Neural progenitor cell (in vitro differentiated cells): ENCODE results near the gene DEPDC1B.

Experiments used
- CTCF ChIP-seq: fragments of 200-600 bp; sonication (generic); IDR thresholded peaks from 2 replicates; pipeline ENCODE4 v1.5.1; 2017; ENCODE audit warnings: antibody characterized with exemption, mild to moderate bottlenecking
- EZH2 ChIP-seq: fragments of 200-600 bp; sonication (generic); IDR thresholded peaks from 2 replicates; pipeline ENCODE4 v1.6.1; 2017; ENCODE audit warnings: antibody characterized with exemption, mild to moderate bottlenecking, moderate library complexity
- EZH2phosphoT487 ChIP-seq: fragments of 200-600 bp; sonication (generic); IDR thresholded peaks from 2 replicates; pipeline ENCODE4 v1.6.1; 2017; ENCODE audit warnings: antibody characterized with exemption

- TF ChIP-seq CTCF = no peak
- no peak for TF ChIP-seq EZH2phosphoT487
- no peak for TF ChIP-seq EZH2
Measured at GRCh38 chr5:60686157-60686556, 13.8 kb downstream of the DEPDC1B start.
